ENCODE results near the gene MBNL2. TPM values are rescaled to one million over a fixed set of nuclear protein-coding genes. Genes with fewer than 3 reads are reported as not detected.

The MBNL2 gene
- total and polyA plus RNA-seq, 2 experiments from 2014 or later, result 27.4 to 97.9 TPM

DNA sequence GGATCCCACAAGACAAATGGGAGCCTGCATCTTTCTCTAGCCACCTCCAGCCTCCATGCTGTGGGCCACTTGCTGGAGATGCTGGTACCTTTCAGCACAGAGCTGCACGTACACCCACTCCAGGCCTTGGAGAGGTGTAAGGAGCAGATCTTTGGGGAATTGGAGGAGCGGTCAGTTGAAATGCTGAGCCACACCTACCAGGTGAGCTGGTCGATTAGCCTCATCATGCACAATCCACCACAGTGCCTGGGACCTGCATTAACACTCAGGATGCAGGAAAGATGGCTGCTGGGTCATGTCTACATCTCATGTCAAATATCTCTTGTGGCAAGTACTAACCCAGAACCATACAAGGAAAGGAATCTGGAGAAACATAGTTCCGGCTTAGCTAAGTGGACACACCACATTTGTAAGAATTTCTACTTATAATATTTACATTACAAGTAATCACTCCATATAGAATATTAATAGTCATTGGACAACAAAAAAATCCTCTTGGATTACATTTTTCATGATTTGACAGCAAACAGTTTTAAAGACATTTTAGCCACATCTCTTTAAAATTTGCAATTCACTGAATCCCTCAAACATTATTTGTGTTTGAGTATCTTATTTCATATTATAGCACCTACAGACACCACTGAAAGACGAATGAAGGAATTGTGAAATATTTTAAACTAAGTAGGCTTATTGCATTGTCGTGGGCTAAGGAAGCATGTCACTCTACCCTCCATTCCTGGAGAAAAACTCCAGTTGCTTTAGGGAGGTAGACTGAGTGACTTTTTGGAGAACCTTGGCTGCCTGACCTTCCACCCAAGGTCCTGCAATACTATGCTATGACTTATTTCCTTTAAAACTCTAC is 21.8 kb upstream of the MBNL2 start:
- H4K20me1 ChIP-seq (ENCODE audit: insufficient read depth, poor library complexity, severe bottlenecking), result no peaks in the 10 kb centered on the region
- H3K79me2 ChIP-seq, result no peaks in the 10 kb centered on the region
- no peaks in the 10 kb centered on the region for H3K27me3 ChIP-seq
- H3K4me3 ChIP-seq, result no peak overlapping the region
- no peak overlapping the region for H2AFZ ChIP-seq
- no peaks in the 10 kb centered on the region for H3K36me3 ChIP-seq (replicated peaks; ENCODE audit: insufficient read depth, low read depth)
- H3K4me1 ChIP-seq (ENCODE audit: insufficient read depth), result no peaks in the 10 kb centered on the region
- H3K27ac ChIP-seq, result no peak overlapping the region
- TF ChIP-seq EZH2 (IDR thresholded peaks at IDR 0.05; ENCODE audit: borderline replicate concordance) (no peak), EZH2phosphoT487 (IDR thresholded peaks at IDR 0.05; ENCODE audit: low read depth, severe bottlenecking, unreplicated experiment) (no peak)
- TF ChIP-seq, protein P1, sequence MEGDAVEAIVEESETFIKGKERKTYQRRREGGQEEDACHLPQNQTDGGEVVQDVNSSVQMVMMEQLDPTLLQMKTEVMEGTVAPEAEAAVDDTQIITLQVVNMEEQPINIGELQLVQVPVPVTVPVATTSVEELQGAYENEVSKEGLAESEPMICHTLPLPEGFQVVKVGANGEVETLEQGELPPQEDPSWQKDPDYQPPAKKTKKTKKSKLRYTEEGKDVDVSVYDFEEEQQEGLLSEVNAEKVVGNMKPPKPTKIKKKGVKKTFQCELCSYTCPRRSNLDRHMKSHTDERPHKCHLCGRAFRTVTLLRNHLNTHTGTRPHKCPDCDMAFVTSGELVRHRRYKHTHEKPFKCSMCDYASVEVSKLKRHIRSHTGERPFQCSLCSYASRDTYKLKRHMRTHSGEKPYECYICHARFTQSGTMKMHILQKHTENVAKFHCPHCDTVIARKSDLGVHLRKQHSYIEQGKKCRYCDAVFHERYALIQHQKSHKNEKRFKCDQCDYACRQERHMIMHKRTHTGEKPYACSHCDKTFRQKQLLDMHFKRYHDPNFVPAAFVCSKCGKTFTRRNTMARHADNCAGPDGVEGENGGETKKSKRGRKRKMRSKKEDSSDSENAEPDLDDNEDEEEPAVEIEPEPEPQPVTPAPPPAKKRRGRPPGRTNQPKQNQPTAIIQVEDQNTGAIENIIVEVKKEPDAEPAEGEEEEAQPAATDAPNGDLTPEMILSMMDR (IDR thresholded peaks at IDR 0.05; ENCODE audit: poor library complexity), result no peak
- no peak for DNase-seq (ENCODE audit: low spot score)
- WGBS (ENCODE audit: low lambda C conversion rate, missing lambda C conversion rate), result 86% methylated on average over 6 of the region's 6 CpGs
- no peak overlapping the region for H3K4me2 ChIP-seq
- H3K9me2 ChIP-seq (replicated peaks; ENCODE audit: insufficient read depth), result no peaks in the 10 kb centered on the region
- no peaks in the 10 kb centered on the region for H3K9me3 ChIP-seq (ENCODE audit: low read depth)

DNA sequence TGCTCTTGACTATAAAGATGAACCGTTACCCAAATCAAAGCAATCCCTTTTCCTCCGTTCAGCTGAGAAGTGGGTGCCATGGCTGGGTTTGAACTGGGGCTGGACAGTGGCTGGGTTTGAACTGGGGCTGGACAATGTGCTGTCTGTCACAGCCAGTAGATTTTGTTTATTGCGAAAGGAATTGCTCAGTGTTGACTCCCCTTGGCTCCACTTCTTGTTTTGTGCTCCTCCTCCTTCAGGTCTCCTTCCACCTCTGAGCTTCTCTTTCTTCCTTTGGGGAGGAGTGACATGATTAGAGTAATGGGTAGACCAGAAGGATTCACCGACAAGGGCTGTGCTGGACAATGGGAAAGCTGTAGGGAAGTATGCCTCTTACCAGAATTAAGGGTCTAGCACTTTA is 19.4 kb upstream of the MBNL2 start:
- WGBS (ENCODE audit: low lambda C conversion rate, missing lambda C conversion rate), result 94% methylated on average over 4 of the region's 4 CpGs
- H4K20me1 ChIP-seq (ENCODE audit: insufficient read depth, poor library complexity, severe bottlenecking), result no peaks in the 10 kb centered on the region
- H3K36me3 ChIP-seq (replicated peaks; ENCODE audit: insufficient read depth, low read depth), result no peaks in the 10 kb centered on the region

DNA sequence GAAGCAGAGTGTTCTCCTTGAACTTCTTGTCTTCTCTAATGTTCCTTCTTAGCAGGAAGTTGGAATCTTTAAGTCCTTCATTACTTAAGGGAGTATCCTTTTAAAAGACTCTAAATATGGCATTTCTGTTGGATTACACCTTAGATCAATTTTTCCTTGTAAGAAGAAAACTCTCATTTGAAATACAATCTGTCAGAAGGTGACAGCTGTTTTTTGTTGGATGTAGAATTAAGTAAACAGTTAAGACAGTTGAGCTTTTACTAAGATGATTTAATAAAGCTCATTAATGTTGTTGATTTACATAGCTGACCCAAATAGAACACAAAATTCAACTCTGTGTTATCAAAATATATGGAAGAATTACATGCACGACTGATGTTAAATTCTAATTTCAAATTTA is 16.7 kb upstream of the MBNL2 start:
- H4K20me1 ChIP-seq (ENCODE audit: insufficient read depth, poor library complexity, severe bottlenecking), result no peaks in the 10 kb centered on the region
- H3K9me3 ChIP-seq (ENCODE audit: low read depth), result no peaks in the 10 kb centered on the region
- no peak overlapping the region for H2AFZ ChIP-seq
- H3K36me3 ChIP-seq (replicated peaks; ENCODE audit: insufficient read depth, low read depth), result no peaks in the 10 kb centered on the region
- no peak overlapping the region for H3K27ac ChIP-seq
- H3K9me2 ChIP-seq (replicated peaks; ENCODE audit: insufficient read depth), result no peaks in the 10 kb centered on the region
- TF ChIP-seq EZH2 (IDR thresholded peaks at IDR 0.05; ENCODE audit: borderline replicate concordance) (no peak), EZH2phosphoT487 (IDR thresholded peaks at IDR 0.05; ENCODE audit: low read depth, severe bottlenecking, unreplicated experiment) (no peak)
- TF ChIP-seq, protein P1 (IDR thresholded peaks at IDR 0.05; ENCODE audit: poor library complexity), result no peak
- 41% methylated on average over 1 of the region's 1 CpG for WGBS (ENCODE audit: low lambda C conversion rate, missing lambda C conversion rate)
- no peaks in the 10 kb centered on the region for H3K27me3 ChIP-seq
- DNase-seq (ENCODE audit: low spot score), result no peak
- no peaks in the 10 kb centered on the region for H3K4me1 ChIP-seq (ENCODE audit: insufficient read depth)
- no peaks in the 10 kb centered on the region for H3K79me2 ChIP-seq
- no peak overlapping the region for H3K4me2 ChIP-seq
- H3K4me3 ChIP-seq, result no peak overlapping the region

More for the DNA sequence above, 19.4 kb upstream of the MBNL2 start:
- Histone ChIP-seq H3K4me1 (ENCODE audit: insufficient read depth) (no peaks in the 10 kb centered on the region), H3K4me2 (no peak overlapping the region), H2AFZ (no peak overlapping the region), H3K4me3 (no peak overlapping the region), H3K9me2 (replicated peaks; ENCODE audit: insufficient read depth) (no peaks in the 10 kb centered on the region), H3K27ac (no peak overlapping the region), H3K79me2 (no peaks in the 10 kb centered on the region), H3K9me3 (ENCODE audit: low read depth) (no peaks in the 10 kb centered on the region), H3K27me3 (no peaks in the 10 kb centered on the region)
- TF ChIP-seq, protein P1 (IDR thresholded peaks at IDR 0.05; ENCODE audit: poor library complexity), result no peak
- TF ChIP-seq EZH2phosphoT487 (IDR thresholded peaks at IDR 0.05; ENCODE audit: low read depth, severe bottlenecking, unreplicated experiment), result no peak
- TF ChIP-seq EZH2 (IDR thresholded peaks at IDR 0.05; ENCODE audit: borderline replicate concordance), result no peak
- DNase-seq (ENCODE audit: low spot score), result no peak
